Type B pancreatic cell (in vitro differentiated cells): ENCODE data around the gene MAP1S. TPM values are rescaled to one million over a fixed set of nuclear protein-coding genes. Genes with fewer than 3 reads are reported as not detected.

ENCODE experiments used
- DNase-seq: peaks from one replicate; pipeline ENCODE4 v3.0.0; 2021; ENCODE audit warnings: mixed read lengths; ENCODE audit not compliant: unreplicated experiment; ENCODE audit errors: extremely low spot score
- H3K27ac Mint-ChIP-seq: 2 replicates; pipeline ENCODE4 v1.8.0; 2021; ENCODE audit warnings: mild to moderate bottlenecking, mixed read lengths
- H3K27me3 Mint-ChIP-seq: 2 replicates; pipeline ENCODE4 v1.8.0; 2021; ENCODE audit warnings: mixed read lengths
- H3K36me3 Mint-ChIP-seq: 2 replicates; pipeline ENCODE4 v1.8.0; 2021; ENCODE audit warnings: mixed read lengths
- H3K4me1 Mint-ChIP-seq: one replicate; pipeline ENCODE4 v1.8.0; 2021; ENCODE audit warnings: mixed read lengths; ENCODE audit not compliant: unreplicated experiment
- H3K4me3 Mint-ChIP-seq: 2 replicates; pipeline ENCODE4 v1.8.0; 2021; ENCODE audit warnings: mild to moderate bottlenecking, mixed read lengths
- H3K9me3 Mint-ChIP-seq: 2 replicates; pipeline ENCODE4 v1.8.0; 2021; ENCODE audit warnings: mixed read lengths
- total RNA-seq: library from RNA; stranded (reverse); gene quantifications from 2 replicates; pipeline ENCODE4 v1.2.1, GENCODE V29; 2021; ENCODE audit warnings: low replicate concordance
- TF ChIP-seq, protein P1 (sequence below): fragments of 200-600 bp; sonication (generic); conservative IDR thresholded peaks from 2 replicates; pipeline ENCODE4 v1.5.0; 2021; ENCODE audit warnings: antibody characterized with exemption, mild to moderate bottlenecking

MAP1S gene
- total RNA-seq, 1 donor from 2014 or later: 87.1 TPM

DNA sequence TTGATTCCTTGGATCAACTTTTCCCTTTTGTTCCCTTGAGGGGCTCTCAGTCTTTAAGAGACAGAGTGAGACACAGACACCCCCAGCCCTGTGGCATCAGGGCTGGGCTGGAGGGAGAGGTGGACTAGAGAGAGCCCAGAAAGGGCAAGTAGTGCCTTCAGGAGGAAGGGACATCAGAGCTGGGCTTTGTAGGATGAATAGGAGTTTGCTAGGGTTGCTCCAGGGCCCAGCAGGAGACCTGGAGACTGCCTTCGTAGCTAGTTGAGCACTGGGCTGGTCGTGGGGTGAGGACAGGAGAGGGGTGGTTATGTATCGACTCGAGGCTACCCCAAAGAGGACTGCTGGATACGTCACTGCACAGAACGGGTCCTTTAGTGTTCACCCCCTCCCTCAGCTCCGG lies 5.4 kb downstream of the MAP1S start:
- Mint-ChIP-seq H3K27me3 (no peaks in the 10 kb centered on the region), H3K4me3 (no peak overlapping the region), H3K36me3 (peaks cover 3% of the 10 kb centered on the region)

DNA sequence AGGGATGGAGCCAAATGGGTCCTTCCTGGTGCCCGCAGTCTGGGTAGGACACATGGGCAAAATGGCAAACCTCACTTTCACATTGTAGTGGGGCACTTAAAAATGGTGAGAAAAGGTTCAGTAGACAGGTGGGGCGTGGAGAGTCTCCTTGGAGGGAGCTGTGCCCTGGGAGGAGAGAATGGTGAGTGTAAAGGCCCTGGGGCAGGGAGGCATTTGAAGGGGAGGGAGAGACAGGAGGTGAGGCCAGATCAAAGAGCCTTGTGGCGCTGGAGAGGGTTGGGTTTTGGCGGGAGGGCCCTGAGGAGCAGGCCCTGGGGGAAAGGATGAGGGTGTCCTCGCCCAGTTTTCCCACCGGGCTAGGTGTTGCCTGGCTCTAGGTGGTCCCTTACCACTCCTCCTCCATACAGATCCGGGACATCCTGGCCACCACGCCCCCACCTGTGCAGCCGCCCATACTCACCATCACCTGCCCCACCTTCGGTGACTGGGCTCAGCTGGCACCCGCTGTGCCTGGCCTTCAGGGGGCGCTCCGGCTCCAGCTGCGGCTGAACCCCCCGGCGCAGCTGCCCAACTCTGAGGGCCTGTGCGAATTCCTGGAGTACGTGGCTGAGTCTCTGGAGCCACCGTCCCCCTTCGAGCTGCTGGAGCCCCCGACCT lies 6.3 kb downstream of the MAP1S start:
- no peak overlapping the region for H3K27ac Mint-ChIP-seq
- H3K27me3 Mint-ChIP-seq: no peaks in the 10 kb centered on the region
- no peak overlapping the region for H3K4me3 Mint-ChIP-seq
- H3K36me3 Mint-ChIP-seq: peaks cover 11% of the 10 kb centered on the region
- H3K4me1 Mint-ChIP-seq: peaks cover 9% of the 10 kb centered on the region
- no peaks in the 10 kb centered on the region for H3K9me3 Mint-ChIP-seq
- TF ChIP-seq, protein P1, sequence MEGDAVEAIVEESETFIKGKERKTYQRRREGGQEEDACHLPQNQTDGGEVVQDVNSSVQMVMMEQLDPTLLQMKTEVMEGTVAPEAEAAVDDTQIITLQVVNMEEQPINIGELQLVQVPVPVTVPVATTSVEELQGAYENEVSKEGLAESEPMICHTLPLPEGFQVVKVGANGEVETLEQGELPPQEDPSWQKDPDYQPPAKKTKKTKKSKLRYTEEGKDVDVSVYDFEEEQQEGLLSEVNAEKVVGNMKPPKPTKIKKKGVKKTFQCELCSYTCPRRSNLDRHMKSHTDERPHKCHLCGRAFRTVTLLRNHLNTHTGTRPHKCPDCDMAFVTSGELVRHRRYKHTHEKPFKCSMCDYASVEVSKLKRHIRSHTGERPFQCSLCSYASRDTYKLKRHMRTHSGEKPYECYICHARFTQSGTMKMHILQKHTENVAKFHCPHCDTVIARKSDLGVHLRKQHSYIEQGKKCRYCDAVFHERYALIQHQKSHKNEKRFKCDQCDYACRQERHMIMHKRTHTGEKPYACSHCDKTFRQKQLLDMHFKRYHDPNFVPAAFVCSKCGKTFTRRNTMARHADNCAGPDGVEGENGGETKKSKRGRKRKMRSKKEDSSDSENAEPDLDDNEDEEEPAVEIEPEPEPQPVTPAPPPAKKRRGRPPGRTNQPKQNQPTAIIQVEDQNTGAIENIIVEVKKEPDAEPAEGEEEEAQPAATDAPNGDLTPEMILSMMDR: peak; percentile 55
- DNase-seq: no peak

More for the DNA sequence above, 5.4 kb downstream of the MAP1S start:
- TF ChIP-seq, protein P1: no peak
- Mint-ChIP-seq H3K9me3 (no peaks in the 10 kb centered on the region), H3K4me1 (peaks cover 14% of the 10 kb centered on the region), H3K27ac (peak overlapping the region; percentile 46)
- no peak for DNase-seq

GRCh38 chr19:17726136-17726741 lies 7.0 kb downstream of the MAP1S start:
- no peak for DNase-seq
- Mint-ChIP-seq H3K4me1 (peaks cover 6% of the 10 kb centered on the region), H3K27ac (no peak overlapping the region), H3K9me3 (no peaks in the 10 kb centered on the region), H3K27me3 (no peaks in the 10 kb centered on the region), H3K36me3 (peaks cover 17% of the 10 kb centered on the region), H3K4me3 (no peak overlapping the region)
- TF ChIP-seq, protein P1: no peak

DNA sequence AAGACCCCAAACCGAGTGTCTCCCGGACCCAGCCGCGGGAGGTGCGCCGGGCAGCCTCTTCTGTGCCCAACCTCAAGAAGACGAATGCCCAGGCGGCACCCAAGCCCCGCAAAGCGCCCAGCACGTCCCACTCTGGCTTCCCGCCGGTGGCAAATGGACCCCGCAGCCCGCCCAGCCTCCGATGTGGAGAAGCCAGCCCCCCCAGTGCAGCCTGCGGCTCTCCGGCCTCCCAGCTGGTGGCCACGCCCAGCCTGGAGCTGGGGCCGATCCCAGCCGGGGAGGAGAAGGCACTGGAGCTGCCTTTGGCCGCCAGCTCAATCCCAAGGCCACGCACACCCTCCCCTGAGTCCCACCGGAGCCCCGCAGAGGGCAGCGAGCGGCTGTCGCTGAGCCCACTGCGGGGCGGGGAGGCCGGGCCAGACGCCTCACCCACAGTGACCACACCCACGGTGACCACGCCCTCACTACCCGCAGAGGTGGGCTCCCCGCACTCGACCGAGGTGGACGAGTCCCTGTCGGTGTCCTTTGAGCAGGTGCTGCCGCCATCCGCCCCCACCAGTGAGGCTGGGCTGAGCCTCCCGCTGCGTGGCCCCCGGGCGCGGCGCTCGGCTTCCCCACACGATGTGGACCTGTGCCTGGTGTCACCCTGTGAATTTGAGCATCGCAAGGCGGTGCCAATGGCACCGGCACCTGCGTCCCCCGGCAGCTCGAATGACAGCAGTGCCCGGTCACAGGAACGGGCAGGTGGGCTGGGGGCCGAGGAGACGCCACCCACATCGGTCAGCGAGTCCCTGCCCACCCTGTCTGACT lies 7.9 kb downstream of the MAP1S start:
- peaks cover 5% of the 10 kb centered on the region for H3K4me1 Mint-ChIP-seq
- no peak for DNase-seq
- TF ChIP-seq, protein P1: no peak
- H3K27me3 Mint-ChIP-seq: no peaks in the 10 kb centered on the region
- H3K36me3 Mint-ChIP-seq: peaks cover 26% of the 10 kb centered on the region
- no peak overlapping the region for H3K4me3 Mint-ChIP-seq
- no peaks in the 10 kb centered on the region for H3K9me3 Mint-ChIP-seq
- no peak overlapping the region for H3K27ac Mint-ChIP-seq

DNA sequence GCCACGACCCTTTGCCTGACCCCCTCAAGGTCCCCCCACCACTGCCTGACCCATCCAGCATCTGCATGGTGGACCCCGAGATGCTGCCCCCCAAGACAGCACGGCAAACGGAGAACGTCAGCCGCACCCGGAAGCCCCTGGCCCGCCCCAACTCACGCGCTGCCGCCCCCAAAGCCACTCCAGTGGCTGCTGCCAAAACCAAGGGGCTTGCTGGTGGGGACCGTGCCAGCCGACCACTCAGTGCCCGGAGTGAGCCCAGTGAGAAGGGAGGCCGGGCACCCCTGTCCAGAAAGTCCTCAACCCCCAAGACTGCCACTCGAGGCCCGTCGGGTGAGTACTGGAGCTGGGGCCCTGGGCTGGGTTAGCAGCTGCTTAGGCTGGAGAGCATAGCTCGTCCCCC lies 8.6 kb downstream of the MAP1S start:
- no peak overlapping the region for H3K27ac Mint-ChIP-seq
- TF ChIP-seq, protein P1: no peak
- no peaks in the 10 kb centered on the region for H3K27me3 Mint-ChIP-seq
- peaks cover 5% of the 10 kb centered on the region for H3K4me1 Mint-ChIP-seq
- no peak overlapping the region for H3K4me3 Mint-ChIP-seq
- no peaks in the 10 kb centered on the region for H3K9me3 Mint-ChIP-seq
- peaks cover 27% of the 10 kb centered on the region for H3K36me3 Mint-ChIP-seq
- DNase-seq: no peak
